Stimulated activated CD4-positive, alpha-beta T cell treated with anti-CD3 and anti-CD28 coated beads, Interleukin-1b, Interleukin-23, amount 100 ng/mL, for 48 hours (primary cell): ENCODE results near the gene SKAP2.

Source experiments
- DNase-seq: peaks from one replicate; pipeline ENCODE4 v3.0.0-alpha.2; 2020

The SKAP2 gene

DNA sequence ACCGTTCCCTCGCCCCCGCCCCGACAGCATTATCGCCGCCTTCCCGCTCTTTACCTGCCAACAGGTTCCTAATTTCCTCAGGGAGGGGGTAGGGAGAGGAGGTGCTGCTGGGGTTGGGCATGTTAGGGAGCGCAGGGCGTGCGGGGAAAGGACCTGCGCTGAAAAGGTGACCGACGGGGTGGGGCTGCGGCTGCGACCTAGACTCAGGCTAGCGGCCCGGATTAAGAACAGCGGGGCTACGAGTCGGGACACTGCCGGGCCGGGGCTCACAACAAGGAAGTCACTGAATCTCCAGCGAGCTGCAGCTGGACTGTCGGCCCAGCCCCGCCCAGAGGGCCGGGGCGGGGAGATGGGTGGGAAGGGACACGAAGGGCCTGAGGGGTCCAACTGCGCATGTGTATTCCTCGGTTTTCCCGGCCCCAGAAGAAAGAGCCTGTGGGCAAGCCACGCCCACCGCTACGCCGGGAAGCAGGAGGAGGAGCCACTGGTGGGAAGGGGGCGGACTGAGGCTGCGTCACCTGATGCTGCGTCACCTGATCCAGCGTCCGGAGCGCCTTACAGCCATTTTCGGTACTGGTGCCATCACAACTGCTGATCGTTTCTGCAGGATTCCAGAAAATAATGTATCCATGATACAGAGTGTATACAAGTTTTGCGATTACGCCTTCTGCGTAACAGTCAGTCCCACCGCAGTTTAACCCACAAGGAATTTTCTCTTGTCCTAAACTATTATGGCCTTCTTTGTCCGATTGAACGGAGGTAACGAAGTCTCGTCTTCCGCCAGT lies at the start of gene SKAP2:
TSS of gene SKAP2 (minus strand) at position 282 of the 785 bp plus-strand sequence. CDS start at position 121, 161 bp downstream.
- peak; percentile 87 for DNase-seq

DNA sequence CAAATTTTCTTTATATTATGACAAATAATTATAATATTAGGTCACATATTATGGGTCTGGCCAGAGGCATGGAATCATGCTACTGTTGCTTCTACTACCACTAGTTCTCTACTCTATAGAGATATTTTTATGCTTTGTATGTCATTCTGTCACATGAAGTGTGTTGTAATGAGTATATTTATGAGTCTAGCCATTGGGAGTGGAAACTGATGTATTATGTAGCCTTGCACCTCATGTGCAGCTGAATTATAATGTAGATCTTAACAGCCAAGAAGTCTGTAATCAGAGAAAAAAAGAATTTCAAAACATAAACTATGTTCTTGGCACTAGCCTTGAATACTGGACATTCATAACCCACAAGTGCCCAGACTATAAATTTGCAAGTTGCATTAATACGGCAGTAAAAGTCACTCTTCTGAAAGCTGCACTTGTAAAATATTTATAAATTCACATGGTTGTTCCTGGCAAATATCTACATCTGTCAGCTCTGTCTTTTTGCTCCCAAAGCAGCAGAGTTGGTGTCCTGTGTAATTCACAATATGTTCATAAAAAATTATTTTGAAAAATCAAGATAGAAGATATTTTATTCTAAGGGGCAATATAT lies 48.6 kb upstream of the SKAP2 start:
- no peak for DNase-seq

DNA sequence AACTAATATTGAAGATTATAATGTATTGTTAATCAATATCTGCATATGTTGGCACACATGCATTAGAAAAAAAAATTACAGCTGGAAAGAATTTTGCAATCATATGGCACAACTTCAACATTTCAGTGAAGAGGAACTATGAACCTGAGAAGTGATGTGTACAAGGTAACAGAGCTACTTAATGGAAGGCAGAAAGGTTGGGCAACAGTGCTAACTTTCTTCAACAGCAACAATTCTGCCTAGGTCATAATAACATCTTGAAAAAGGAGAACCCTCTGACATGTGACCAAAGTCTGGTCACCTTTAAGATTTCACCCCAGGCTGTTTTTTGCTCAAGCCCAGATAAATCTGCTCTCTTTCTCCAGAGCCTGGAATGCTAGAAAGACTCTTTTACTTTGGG lies 47.9 kb upstream of the SKAP2 start:
- DNase-seq = no peak

DNA sequence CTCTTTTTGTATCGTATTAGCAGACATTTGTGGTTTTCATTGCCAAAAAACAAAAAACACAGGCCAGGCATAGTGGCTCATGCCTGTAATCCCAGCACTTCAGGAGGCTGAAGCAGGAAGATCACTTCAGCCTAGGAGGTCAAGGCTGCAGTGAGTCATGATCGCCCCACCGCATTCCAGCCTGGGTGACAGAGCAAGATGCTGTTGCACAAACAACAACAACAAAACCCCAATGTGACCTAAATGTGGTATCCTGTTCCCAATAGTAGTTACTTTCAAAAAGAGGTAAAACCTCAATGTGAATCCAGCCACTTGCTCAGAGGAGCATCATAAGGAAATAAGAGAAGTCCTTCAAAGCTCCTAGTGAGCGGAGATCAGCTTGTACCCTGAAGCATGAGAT lies 45.8 kb upstream of the SKAP2 start:
- no peak for DNase-seq

GRCh38 chr7:26900251-26900650 lies 35.9 kb upstream of the SKAP2 start:
- DNase-seq = no peak

- DNase-seq = no peak
These were observed 35.1 kb upstream of the SKAP2 start for GRCh38 chr7:26899519-26899918.

- DNase-seq = no peak
These were observed 34.5 kb upstream of the SKAP2 start for GRCh38 chr7:26898891-26899290.

GRCh38 chr7:26897928-26898327 lies 33.5 kb upstream of the SKAP2 start:
- DNase-seq = no peak

DNA sequence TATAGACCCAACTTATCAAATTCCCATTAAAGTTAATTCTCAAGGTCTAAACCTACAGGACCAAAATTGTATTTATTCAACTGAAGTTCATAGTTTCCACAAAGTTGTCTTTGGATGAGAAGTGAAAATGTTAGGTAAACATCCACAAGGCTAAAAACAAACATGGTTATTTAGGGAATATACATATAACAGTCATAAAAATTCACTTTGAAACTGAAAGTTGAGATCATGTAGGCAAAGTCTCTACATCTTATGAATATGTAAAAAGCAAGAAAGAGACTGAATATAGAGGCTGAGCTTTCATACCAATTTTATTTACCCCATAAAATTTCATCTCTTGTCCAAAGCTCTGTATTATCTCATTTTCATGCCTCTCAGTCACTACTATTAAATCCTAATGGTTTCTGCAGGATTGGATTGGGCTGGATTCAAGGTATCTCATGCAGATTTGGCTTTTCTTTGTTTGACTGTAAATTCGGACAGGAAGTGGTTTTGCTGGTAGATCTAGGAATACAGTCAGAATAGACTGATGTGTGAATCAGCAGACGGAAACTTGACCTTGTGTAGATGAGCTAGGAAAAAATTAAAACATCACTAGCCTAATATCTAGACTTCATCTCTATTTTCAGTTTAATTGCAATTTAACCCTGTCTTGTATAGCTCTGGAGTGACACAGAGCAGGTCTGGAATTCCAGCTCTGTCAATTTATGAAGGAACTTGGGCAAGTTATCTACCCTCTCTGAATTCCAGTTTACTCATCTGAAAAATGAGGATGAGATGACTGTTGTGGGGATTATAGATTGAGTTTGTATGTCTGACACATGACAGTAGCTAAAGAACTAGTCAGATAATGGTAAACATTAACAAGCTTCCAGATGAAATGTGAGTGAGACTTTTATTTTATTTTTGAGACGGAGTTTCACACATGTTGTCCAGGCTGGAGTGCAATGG lies 27.3 kb upstream of the SKAP2 start:
- no peak for DNase-seq

DNA sequence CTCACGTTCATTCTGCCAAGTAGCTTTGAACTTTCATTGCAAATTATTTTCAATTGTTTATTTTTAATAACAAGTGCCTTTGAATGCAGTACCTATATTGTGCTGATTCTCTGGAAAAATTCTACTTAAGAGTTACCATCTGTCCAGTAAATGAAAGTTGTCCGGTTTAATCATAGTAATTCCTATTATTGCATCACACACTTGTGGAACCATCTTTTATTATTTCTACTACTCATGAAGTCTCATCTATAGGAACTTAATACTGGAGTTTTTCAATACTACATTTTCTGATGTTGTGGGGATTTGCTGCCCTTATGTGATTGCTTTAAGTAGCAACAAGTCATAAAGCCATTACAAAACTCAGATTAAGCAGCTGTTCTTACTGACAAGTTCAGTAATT lies 16.5 kb upstream of the SKAP2 start:
- DNase-seq = no peak

DNA sequence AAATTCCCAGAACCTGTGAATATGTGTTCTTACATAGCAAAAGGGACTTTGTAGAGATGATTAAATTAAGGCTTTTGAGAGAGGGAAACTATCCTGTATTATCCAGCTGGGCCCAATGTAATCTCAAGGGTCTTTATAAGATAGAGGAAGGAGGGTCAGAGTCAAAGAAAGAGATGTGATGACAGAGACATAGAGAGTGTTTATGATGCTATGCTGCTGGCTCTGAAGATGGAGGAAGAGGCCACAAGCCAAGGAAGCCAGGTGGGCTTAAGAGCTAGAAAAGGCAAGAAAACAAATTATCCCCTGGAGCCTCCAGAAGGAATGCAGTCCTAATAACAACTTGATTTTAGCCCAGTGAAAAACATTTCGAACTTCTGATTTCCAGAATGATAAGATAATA lies 15.3 kb upstream of the SKAP2 start:
- DNase-seq = no peak

GRCh38 chr7:26868841-26869495 lies 4.6 kb upstream of the SKAP2 start:
- no peak for DNase-seq

DNA sequence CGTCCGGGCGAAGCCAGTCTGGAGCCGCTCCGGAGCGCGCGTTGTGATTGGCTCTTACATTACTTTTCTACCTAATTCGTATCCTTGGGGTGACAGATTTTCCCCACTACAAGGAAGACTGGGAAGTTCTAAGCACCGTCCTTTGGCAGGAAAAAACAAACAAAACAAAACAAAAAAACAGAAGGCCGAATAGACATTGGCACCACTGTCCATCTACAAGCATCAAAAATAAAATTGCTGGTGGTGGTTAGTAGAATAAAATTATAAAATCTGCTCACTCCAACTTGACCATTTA lies 651 bp upstream of the SKAP2 start:
- DNase-seq = no peak

DNA sequence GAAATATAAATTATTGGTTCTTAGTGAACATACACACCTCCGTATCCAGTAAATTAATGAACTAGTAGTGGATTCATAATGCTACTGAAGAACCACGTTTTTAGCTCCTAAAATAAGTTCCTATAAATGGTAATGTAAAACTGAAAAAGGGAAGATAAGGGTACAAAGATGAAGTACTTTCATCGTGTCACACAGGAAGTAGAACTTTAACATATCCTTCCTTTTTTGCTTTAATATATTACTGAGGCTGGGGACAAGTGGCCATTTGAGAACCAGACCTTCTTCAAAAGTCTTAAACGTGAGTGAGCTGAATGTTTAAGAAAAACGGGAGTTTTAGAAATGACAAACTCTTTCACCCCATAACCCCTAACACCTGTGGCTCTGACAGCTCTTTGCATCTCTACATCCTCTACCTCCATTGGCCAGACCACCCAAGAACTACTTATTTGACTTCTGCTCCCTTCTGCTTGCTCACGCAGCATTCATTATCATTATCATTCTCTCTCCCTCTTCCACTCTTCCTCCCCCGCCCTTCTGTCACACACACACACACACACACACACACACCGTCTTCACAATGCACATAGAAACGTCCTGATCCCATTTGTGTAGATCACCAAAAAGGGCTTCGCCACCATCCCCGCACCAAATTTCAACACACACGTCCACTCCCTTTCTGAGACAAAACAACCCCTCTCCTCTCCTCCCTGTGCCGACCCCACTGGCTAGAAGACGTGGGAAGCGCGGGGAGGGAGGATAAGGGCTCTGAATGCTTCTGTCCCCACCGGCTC lies 677 bp downstream of the SKAP2 start:
- DNase-seq = peak; percentile 1

- no peak for DNase-seq
These were observed 1.6 kb downstream of the SKAP2 start for GRCh38 chr7:26862834-26863233.

- no peak for DNase-seq
These were observed 3.3 kb downstream of the SKAP2 start for GRCh38 chr7:26861050-26861449.

- DNase-seq = no peak
These were observed 4.0 kb downstream of the SKAP2 start for GRCh38 chr7:26860361-26860760.

GRCh38 chr7:26859720-26860119 lies 4.7 kb downstream of the SKAP2 start:
- no peak for DNase-seq

DNA sequence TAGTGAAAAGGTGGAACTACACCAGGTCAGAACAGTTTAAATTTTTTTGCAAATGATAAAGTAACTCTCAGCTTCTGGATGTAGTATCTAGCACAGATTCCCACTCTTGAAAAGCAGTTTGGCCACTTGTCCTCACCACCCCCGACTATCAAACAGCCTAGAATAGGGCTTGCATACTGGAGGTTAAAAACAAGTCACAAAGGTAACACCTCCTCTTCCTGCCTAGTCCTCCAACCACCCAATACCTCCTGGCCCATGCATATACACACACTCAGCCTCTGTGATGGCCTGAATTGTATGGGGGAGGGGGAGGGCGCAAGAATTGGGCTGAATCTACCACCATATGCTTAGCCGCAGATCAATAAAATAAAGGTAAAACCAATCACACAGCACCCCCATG lies 5.7 kb downstream of the SKAP2 start:
- DNase-seq = no peak

DNA sequence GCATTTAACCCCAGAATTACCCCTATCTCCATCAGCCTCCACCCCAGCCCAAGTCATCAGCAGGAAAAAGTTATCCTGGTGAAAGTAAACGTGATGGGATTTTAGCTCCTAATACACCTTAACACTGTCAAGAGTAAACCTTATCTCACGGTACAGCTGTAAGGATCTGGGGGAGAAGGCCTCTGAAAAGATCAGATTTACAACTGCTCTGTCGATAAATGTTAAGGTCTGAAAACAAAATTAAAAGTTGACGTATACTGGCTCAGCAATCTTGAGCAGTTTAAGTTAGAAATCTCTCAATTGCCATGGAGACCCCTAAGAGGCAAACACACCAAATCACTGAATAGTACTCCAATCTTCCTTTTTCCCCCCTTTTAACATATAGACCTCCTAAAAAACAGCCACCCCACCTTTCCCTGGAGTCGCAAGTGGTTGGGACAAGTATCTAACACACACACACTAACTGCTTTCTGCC lies 6.1 kb downstream of the SKAP2 start:
- no peak for DNase-seq

DNA sequence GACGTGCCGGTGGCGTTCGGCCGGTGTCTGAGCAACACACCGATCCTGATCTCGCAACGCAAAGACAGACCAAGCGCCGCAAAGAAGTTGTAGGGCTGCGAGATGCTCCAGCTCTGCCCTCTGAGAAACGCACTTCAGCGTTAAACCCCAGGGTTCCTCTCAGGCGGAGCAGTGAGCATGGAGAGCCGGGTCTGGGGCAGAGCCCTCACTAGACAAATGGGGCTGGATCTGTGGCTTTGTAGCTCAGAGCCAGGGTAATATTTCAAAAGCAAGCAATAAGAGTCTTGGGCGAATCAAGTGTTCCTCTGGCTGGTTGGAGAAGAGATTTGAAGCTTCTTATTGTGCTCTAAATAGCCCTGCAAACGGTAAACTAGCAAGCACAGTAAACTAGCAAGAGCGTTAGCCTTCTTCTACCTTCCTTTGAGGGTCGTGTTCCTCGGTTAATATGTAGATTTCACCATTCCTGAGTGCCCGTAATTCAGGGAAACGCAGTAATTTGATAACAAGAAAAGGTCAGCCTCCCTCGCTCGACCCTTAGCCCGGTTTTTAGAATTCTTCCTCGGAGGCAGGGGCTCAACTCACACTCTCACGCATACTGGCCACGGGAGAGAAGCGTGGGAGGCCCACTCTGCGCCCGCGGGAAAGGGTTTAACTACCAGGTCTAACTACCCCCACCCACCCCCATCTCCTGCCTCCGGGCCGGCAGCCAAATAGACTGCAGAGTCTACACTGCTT lies 6.7 kb downstream of the SKAP2 start:
- peak; percentile 1 for DNase-seq

GRCh38 chr7:26857170-26857505 lies 7.3 kb downstream of the SKAP2 start:
- DNase-seq = no peak
